NCI-H2107 (cell line): ENCODE data around the gene RGS9BP.
"Not testable (repeated sequence)": the region's sequence is repeated elsewhere in the genome, so short reads cannot be mapped to it uniquely, and the experiment has no call there.

ENCODE experiments used
- DNase-seq: peaks from one replicate; lab custom pipeline; 2025; lab: John Stamatoyannopoulos, UW

Gene RGS9BP

GRCh38 chr19:32675720-32676185 is at the start of gene RGS9BP:
RGS9BP (plus strand) TSS chr19:32675848; CDS start chr19:32676264, 416 bp downstream.
- DNase-seq, result no peak

- DNase-seq, result no peak
Observed at GRCh38 chr19:32626969-32627368, 48.7 kb upstream of the RGS9BP start.

GRCh38 chr19:32627714-32628270 is 47.9 kb upstream of the RGS9BP start:
- DNase-seq, result no peak

GRCh38 chr19:32630338-32630737 is 45.3 kb upstream of the RGS9BP start:
- DNase-seq, result no peak

GRCh38 chr19:32631381-32631780 is 44.3 kb upstream of the RGS9BP start:
- no peak for DNase-seq

GRCh38 chr19:32637480-32637879 is 38.2 kb upstream of the RGS9BP start:
- no peak for DNase-seq

- DNase-seq, result no peak
Observed at GRCh38 chr19:32638625-32639024, 37.0 kb upstream of the RGS9BP start.

- no peak for DNase-seq
Observed at GRCh38 chr19:32642771-32643170, 32.9 kb upstream of the RGS9BP start.

GRCh38 chr19:32646556-32646955 is 29.1 kb upstream of the RGS9BP start:
- no peak for DNase-seq

- no peak for DNase-seq
Observed at GRCh38 chr19:32647361-32647760, 28.3 kb upstream of the RGS9BP start.

- no peak for DNase-seq
Observed at GRCh38 chr19:32649751-32650150, 25.9 kb upstream of the RGS9BP start.

GRCh38 chr19:32650671-32651070 is 25.0 kb upstream of the RGS9BP start:
- no peak for DNase-seq

GRCh38 chr19:32651729-32652140 is 23.9 kb upstream of the RGS9BP start:
- DNase-seq, result no peak

GRCh38 chr19:32652331-32652730 is 23.3 kb upstream of the RGS9BP start:
- not testable (repeated sequence) for DNase-seq

GRCh38 chr19:32652894-32653598 is 22.6 kb upstream of the RGS9BP start:
- DNase-seq, result peak; percentile 43

GRCh38 chr19:32653599-32653915 is 22.1 kb upstream of the RGS9BP start:
- DNase-seq, result peak; percentile 17

- not testable (repeated sequence) for DNase-seq
Observed at GRCh38 chr19:32656379-32656778, 19.3 kb upstream of the RGS9BP start.

- DNase-seq, result no peak
Observed at GRCh38 chr19:32658075-32658474, 17.6 kb upstream of the RGS9BP start.

- DNase-seq, result no peak
Observed at GRCh38 chr19:32658527-32658926, 17.1 kb upstream of the RGS9BP start.

GRCh38 chr19:32661318-32661717 is 14.3 kb upstream of the RGS9BP start:
- DNase-seq, result no peak

GRCh38 chr19:32662186-32662585 is 13.5 kb upstream of the RGS9BP start:
- no peak for DNase-seq

GRCh38 chr19:32666084-32666483 is 9.6 kb upstream of the RGS9BP start:
- no peak for DNase-seq

- no peak for DNase-seq
Observed at GRCh38 chr19:32669310-32669709, 6.3 kb upstream of the RGS9BP start.
